PC-9 (cell line): Measurements from ENCODE around the gene MAX. TPM values are rescaled to one million over a fixed set of nuclear protein-coding genes. Genes with fewer than 3 reads are reported as not detected.

ENCODE experiments used
- BruUV-seq: library from RNA; stranded (reverse); fragments of 400-500 nt; replicated peaks from 2 replicates; lab custom pipeline; 2021; lab: Mats Ljungman, UMichigan
- CTCF ChIA-PET: fragments of 300-600 bp; sonication (Branson Sonifier 250); formaldehyde crosslinking; loops from one replicate; lab custom pipeline; 2022; ENCODE audit warnings: antibody characterized with exemption; lab: Charles Lee
- POLR2A ChIA-PET: fragments of 300-600 bp; sonication (Branson Sonifier 250); formaldehyde crosslinking; loops from one replicate; lab custom pipeline; 2022; ENCODE audit warnings: antibody characterized with exemption; ENCODE audit not compliant: unreplicated experiment; lab: Charles Lee
- DNase-seq, 2 experiments: peaks; one replicate each; pipeline versions ENCODE4 v3.0.0 to v3.0.0-alpha.2; 2015 to 2022; ENCODE audit warnings: mixed read lengths in 1 of 2
- H2AFZ ChIP-seq: fragments of 200-600 bp; sonication (generic); 2 replicates; pipeline ENCODE4 v1.8.1; 2017; ENCODE audit warnings: antibody characterized with exemption
- H3F3A ChIP-seq: fragments of 200-600 bp; sonication (generic); 2 replicates; pipeline ENCODE4 v1.8.1; 2017; ENCODE audit warnings: antibody characterized with exemption, mild to moderate bottlenecking, low read depth; ENCODE audit not compliant: insufficient read depth
- H3K27ac ChIP-seq: fragments of 200-600 bp; sonication (generic); 2 replicates; pipeline ENCODE4 v1.6.1; 2016; ENCODE audit warnings: mixed run types
- H3K27me3 ChIP-seq: fragments of 200-600 bp; sonication (generic); 2 replicates; pipeline ENCODE4 v1.6.1; 2016; ENCODE audit warnings: low read depth, mixed run types; ENCODE audit not compliant: insufficient read depth
- H3K36me3 ChIP-seq: fragments of 200-600 bp; sonication (generic); 2 replicates; pipeline ENCODE4 v1.6.1; 2016; ENCODE audit warnings: low read depth, mixed run types
- H3K4me1 ChIP-seq: fragments of 200-600 bp; sonication (generic); replicated peaks from 2 replicates; pipeline ENCODE4 v1.6.1; 2016; ENCODE audit warnings: mixed run types; ENCODE audit not compliant: insufficient read depth
- H3K4me2 ChIP-seq: fragments of 200-600 bp; sonication (generic); 2 replicates; pipeline ENCODE4 v1.6.1; 2017; ENCODE audit warnings: mixed run types
- H3K4me3 ChIP-seq: fragments of 200-600 bp; sonication (generic); 2 replicates; pipeline ENCODE4 v1.6.1; 2016; ENCODE audit warnings: mixed run types
- H3K79me2 ChIP-seq: fragments of 200-600 bp; sonication (generic); 2 replicates; pipeline ENCODE4 v1.6.1; 2017; ENCODE audit warnings: low read depth, mixed run types
- H3K9me2 ChIP-seq: fragments of 200-600 bp; sonication (generic); 2 replicates; pipeline ENCODE4 v1.8.1; 2017; ENCODE audit warnings: mild to moderate bottlenecking; ENCODE audit not compliant: insufficient read depth
- H3K9me3 ChIP-seq: fragments of 200-600 bp; sonication (generic); 2 replicates; pipeline ENCODE4 v1.8.1; 2016; ENCODE audit warnings: low read depth; ENCODE audit not compliant: insufficient read depth
- H4K20me1 ChIP-seq: fragments of 200-600 bp; sonication (generic); 2 replicates; pipeline ENCODE4 v1.8.1; 2017; ENCODE audit not compliant: insufficient read depth
- EZH2 ChIP-seq: fragments of 200-600 bp; sonication (generic); IDR thresholded peaks from 2 replicates; pipeline ENCODE4 v1.8.0; 2017; ENCODE audit warnings: antibody characterized with exemption, low read depth
- intact Hi-C: fragments of 100-400 bp; cut with micrococcal nuclease; formaldehyde crosslinking; loops from one replicate; pipeline ENCODE4 v1.10.0; 2022; ENCODE audit not compliant: unreplicated experiment
- total RNA-seq: library from RNA; stranded (reverse); gene quantifications from 2 replicates; pipeline ENCODE4 v1.2.3, GENCODE V29; 2021
- TF ChIP-seq, protein P1 (sequence below): fragments of 200-600 bp; sonication (generic); conservative IDR thresholded peaks from 2 replicates; pipeline ENCODE4 v1.6.1; 2017; ENCODE audit warnings: mixed run types, antibody characterized with exemption, mild to moderate bottlenecking, moderate library complexity

MAX gene
- total RNA-seq, 1 experiment from 2014 or later = 76.1 TPM

DNA sequence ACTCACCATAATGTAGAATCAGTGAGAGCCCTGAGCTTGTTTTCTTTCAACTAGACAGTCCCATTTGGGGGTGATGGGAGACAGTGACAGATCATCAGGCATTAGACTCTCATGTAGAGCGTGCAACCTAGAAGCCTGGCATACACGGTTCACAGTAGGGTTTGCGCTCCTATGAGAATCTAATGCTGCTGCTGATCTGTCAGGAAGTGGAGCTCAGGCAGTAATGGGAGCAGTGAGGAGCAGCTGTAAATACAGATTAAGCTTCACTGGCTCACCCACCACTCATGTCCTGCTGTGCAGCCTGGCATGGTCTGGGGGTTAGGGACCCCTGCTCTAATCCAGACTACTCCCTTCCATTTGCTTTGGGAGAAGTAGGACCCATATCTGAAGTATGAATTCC, 60.0 kb downstream of the MAX start:
- H3F3A ChIP-seq = no peaks in the 10 kb centered on the region
- no peaks in the 10 kb centered on the region for H3K36me3 ChIP-seq
- DNase-seq = no peak
- no peak for TF ChIP-seq EZH2
- TF ChIP-seq, protein P1, sequence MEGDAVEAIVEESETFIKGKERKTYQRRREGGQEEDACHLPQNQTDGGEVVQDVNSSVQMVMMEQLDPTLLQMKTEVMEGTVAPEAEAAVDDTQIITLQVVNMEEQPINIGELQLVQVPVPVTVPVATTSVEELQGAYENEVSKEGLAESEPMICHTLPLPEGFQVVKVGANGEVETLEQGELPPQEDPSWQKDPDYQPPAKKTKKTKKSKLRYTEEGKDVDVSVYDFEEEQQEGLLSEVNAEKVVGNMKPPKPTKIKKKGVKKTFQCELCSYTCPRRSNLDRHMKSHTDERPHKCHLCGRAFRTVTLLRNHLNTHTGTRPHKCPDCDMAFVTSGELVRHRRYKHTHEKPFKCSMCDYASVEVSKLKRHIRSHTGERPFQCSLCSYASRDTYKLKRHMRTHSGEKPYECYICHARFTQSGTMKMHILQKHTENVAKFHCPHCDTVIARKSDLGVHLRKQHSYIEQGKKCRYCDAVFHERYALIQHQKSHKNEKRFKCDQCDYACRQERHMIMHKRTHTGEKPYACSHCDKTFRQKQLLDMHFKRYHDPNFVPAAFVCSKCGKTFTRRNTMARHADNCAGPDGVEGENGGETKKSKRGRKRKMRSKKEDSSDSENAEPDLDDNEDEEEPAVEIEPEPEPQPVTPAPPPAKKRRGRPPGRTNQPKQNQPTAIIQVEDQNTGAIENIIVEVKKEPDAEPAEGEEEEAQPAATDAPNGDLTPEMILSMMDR = no peak
- H3K4me1 ChIP-seq = no peaks in the 10 kb centered on the region
- H4K20me1 ChIP-seq = no peaks in the 10 kb centered on the region; the same call in 1 of the 2 replicates
- H3K4me2 ChIP-seq = no peak overlapping the region
- H3K9me2 ChIP-seq = no peaks in the 10 kb centered on the region
- H3K4me3 ChIP-seq = no peak overlapping the region
- no peak overlapping the region for H2AFZ ChIP-seq
- ChIA-PET CTCF (no interaction called here), POLR2A (no interaction called here)
- intact Hi-C loops = no loop called here
- no TSS peak for BruUV-seq
- H3K79me2 ChIP-seq = no peaks in the 10 kb centered on the region
- H3K27me3 ChIP-seq = no peaks in the 10 kb centered on the region
- H3K27ac ChIP-seq = no peak overlapping the region
- H3K9me3 ChIP-seq = no peaks in the 10 kb centered on the region

DNA sequence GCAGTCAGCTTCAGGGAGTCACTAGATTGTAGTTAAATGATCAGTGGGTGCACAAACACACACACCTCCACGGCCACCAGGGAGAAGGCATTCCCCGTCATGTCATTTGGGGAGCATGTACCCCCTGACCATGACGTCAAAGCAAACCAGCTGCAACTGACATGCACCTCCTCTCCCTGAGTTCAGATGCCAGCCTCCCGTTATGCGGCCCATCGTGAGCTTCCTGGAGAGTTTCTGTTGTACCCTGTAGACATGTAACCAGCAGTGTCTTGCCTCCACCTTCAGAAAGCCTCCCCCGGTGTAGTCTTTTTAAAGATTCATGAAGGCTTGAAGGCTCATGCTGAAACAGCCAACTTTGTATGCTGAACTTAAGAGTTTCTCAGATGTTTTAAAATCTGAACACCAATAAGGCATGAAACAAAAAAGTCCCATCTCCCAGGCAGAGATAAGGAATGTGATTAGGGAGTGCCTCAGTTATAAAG, 60.8 kb downstream of the MAX start:
- Histone ChIP-seq H3K4me3 (no peak overlapping the region), H3K36me3 (no peaks in the 10 kb centered on the region), H3K9me2 (no peaks in the 10 kb centered on the region), H2AFZ (no peak overlapping the region), H3K9me3 (no peaks in the 10 kb centered on the region), H3K27ac (no peak overlapping the region), H3K27me3 (no peaks in the 10 kb centered on the region), H3K4me2 (no peak overlapping the region), H3K79me2 (no peaks in the 10 kb centered on the region), H3F3A (peaks cover 5% of the 10 kb centered on the region; the same call in 1 of the 2 replicates), H3K4me1 (no peaks in the 10 kb centered on the region), H4K20me1 (no peaks in the 10 kb centered on the region; the same call in 1 of the 2 replicates)
- intact Hi-C loops = no loop called here
- DNase-seq = no peak
- ChIA-PET CTCF (no interaction called here), POLR2A (interaction anchor here (0.5 kb wide), 1 partner anchor 370 kb away, joined by 3 read pairs; no protein-coding TSS in a partner anchor)
- no TSS peak for BruUV-seq
- TF ChIP-seq, protein P1 = no peak
- no peak for TF ChIP-seq EZH2

DNA sequence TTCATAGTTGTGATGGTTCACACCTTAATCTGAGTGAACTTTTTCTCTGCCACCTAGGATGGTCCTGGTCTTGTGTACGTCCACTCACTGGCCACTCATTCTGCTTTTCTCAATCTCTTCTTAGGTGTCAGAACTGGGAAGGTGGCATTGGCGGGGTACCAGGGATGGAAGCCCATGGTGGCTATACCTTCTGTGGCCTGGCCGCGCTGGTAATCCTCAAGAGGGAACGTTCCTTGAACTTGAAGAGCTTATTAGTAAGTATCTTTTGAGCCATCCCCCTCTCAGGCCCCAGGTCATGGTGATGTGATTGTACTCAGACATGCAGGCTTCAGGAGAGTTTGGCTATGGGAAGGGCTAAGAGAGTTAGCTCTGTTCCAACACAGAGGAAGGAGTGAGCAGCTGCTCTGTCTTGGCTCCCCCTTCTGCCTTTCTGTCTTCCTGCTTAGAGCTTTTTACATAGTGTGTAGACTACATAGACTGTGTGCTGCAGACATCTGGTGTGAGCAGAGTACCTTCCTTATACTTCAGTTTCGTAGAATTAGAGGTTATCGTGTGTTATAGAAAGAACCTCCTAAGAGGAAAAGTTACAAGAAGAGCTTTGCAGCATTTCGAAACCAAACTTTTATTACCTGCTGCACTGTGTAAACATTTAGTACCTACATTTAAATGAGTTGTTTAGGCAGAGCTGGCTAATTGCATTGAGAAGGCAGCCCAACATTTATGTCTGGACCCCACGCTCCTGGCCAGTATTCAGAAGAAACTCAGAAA, 61.5 kb downstream of the MAX start:
- intact Hi-C loops = no loop called here
- ChIA-PET CTCF (no interaction called here), POLR2A (interaction anchor here (0.5 kb wide), 1 partner anchor 371 kb away, joined by 3 read pairs; no protein-coding TSS in a partner anchor)
- Histone ChIP-seq H3K9me3 (no peaks in the 10 kb centered on the region), H3K36me3 (no peaks in the 10 kb centered on the region), H3K4me2 (no peak overlapping the region), H3K4me3 (no peak overlapping the region), H2AFZ (no peak overlapping the region), H3K79me2 (no peaks in the 10 kb centered on the region), H3K27ac (no peak overlapping the region), H4K20me1 (no peaks in the 10 kb centered on the region; the same call in 1 of the 2 replicates), H3K9me2 (no peaks in the 10 kb centered on the region), H3K27me3 (no peaks in the 10 kb centered on the region), H3K4me1 (no peaks in the 10 kb centered on the region), H3F3A (peaks cover 5% of the 10 kb centered on the region; the same call in 1 of the 2 replicates)
- BruUV-seq = no TSS peak
- TF ChIP-seq EZH2 = no peak
- TF ChIP-seq, protein P1 = no peak
- no peak for DNase-seq
